NCI-H2107 treated with DMSO at 0.1 percent for 48 hours (cell line): ENCODE results near the gene CHKB.

Experiments
- DNase-seq: peaks from one replicate; lab custom pipeline; 2025; ENCODE audit not compliant: unreplicated experiment; lab: John Stamatoyannopoulos, UW

Gene CHKB

GRCh38 chr22:50600538-50600937, 17.9 kb upstream of the CHKB start, which contains the start of gene MAPK8IP2:
TSS of gene MAPK8IP2 (plus strand) at chr22:50600793. CDS start at chr22:50600819, 26 bp downstream.
- no peak for DNase-seq

DNA sequence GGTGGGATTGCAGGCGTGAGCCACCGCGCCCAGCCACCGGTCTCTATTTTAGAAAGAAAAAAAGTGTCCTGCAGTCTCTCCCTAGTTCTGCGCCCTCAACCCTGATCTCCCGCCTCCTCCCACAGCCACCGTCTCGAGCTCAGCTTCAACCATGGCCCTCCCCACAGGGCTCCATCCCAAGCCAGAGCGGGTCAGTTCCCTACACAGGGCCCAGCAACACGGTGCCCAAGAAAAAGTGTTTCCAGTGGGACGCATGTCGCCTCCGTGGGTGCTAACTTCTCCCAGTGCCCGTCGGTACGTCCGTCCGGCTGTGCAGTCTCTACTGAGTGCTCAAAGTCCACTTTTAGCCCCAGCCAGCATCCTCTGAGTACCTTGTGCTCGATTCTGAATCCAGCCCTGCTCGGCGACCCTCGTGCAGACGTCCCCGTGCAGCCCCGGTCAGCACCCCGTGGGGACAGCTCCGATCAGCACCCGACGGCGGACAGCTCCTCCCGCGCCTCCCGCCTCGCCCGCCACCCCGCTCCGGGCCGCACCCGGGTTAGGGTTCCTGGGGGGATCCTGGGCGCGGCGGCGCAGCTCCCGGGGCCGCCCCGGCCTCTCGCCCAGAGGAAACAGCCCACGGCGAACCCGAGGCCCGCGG, 17.3 kb upstream of the CHKB start:
- no peak for DNase-seq

- no peak for DNase-seq
Observed at GRCh38 chr22:50597097-50597496, 14.4 kb upstream of the CHKB start.

- no peak for DNase-seq
Observed at GRCh38 chr22:50595189-50595588, 12.5 kb upstream of the CHKB start.

DNA sequence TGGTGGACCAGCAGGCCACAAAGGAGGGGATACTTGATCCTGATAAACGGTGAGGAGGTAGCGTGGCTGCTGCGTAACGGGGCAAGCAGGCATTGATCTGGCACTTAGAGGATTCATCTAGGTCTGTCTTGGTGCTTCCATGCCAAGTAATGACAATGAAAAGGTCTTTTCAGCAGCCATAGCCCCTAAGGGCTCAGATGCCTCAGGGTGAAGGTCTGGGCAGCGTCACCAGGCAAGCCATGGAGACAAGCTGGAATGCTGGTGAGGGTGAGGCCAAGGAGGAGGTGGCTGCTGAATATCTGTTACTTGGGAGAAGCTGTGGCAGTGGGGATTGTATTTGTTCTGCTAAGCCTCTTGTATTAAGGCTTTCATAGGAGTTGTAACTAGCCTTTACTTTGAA, 4.8 kb upstream of the CHKB start:
- DNase-seq = no peak

DNA sequence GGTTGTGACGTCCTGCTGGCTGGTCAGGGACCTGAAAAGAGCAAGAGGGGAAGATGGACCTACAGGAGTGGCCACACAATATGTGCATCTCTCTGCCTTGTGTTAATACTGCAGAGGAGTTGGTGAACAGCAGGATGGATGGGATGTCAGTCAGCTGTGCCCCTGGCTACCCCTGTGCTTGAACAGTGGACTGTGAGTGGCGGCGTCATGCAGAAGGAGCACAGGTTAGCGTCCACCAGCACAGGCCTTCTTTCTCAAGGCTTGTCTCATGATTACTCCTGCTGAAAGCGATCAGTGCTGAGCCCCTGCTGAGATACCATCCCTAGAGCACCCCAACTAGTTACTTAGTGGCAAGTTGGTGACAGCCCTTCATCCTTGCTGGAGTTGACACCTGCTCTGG, 3.8 kb upstream of the CHKB start:
- DNase-seq = no peak

- no peak for DNase-seq
Observed at GRCh38 chr22:50585781-50586180, 3.1 kb upstream of the CHKB start.

DNA sequence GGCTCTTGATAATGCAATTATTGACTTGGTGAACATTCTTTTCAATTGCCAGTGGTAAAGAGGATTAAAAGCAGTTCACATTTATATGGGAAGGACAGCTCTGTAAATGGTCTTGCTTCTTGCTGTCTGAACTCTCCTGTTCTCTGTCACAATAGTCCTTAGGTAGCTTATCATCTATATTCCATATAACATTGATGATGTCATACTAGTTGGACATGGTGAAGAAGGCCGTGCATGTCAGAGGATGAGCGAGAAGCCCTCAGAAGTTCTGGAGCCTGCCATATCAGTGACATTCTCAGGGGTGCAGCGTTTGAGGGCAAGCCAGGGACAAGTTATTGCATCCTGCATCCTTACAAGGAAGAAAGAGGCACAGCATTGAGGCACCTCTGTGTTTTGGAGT, 2.6 kb upstream of the CHKB start:
- no peak for DNase-seq

- no peak for DNase-seq
Observed at GRCh38 chr22:50584106-50585096, 1.8 kb upstream of the CHKB start.

DNA sequence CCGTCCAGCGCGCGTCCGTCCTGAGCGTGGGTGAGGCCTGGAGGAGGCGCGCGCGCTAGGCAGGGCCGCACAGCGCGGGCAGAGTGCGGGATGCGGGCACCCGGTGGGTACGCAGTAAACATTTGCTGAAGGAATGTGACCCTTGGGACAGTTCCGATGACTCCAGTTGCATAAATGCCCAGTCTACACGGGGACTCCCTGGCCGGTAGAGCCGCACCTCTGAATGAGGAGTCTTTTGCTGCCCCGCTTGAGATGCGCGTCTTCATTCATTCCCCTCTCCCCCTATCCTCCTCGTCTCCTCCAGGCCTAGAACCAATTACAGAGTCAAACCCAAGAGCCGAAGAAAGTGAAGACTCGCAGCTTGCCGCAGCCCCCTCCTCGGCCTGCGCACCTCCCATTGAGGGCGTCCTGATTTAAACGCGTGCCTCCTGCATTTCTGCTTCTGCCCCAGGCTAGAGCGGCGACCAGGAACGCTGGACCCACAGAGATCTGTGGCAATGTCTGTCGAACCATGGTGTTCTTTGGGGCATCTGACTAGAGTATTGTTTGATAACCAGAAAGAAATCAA, 729 bp upstream of the CHKB start:
- DNase-seq = no peak

DNA sequence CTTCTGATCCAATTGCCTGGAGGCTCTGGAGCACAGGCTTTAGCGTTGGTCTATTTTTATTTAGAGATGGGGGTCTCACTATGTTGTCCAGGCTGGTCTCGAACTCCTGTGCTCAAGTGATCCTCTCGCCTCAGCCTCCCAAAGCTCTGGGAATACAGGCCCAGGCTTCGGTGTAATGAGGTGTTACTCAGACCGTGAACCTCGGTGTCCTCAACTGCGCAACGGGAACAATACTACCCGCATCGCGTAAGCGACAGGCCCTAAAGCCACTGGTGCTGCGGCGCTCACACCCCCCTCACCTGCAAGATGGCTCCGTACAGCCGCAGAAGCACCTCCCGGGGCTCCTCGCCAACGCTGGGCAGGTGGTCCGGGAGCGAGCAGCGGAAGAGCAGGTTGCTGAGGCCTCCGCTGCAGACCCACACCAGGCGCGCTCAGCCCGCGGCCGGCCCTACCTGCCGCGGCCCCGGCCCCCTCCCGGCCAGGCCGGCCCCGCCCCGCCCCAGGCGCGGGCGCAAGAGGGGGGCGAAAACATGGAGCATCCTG, 628 bp downstream of the CHKB start:
- no peak for DNase-seq

DNA sequence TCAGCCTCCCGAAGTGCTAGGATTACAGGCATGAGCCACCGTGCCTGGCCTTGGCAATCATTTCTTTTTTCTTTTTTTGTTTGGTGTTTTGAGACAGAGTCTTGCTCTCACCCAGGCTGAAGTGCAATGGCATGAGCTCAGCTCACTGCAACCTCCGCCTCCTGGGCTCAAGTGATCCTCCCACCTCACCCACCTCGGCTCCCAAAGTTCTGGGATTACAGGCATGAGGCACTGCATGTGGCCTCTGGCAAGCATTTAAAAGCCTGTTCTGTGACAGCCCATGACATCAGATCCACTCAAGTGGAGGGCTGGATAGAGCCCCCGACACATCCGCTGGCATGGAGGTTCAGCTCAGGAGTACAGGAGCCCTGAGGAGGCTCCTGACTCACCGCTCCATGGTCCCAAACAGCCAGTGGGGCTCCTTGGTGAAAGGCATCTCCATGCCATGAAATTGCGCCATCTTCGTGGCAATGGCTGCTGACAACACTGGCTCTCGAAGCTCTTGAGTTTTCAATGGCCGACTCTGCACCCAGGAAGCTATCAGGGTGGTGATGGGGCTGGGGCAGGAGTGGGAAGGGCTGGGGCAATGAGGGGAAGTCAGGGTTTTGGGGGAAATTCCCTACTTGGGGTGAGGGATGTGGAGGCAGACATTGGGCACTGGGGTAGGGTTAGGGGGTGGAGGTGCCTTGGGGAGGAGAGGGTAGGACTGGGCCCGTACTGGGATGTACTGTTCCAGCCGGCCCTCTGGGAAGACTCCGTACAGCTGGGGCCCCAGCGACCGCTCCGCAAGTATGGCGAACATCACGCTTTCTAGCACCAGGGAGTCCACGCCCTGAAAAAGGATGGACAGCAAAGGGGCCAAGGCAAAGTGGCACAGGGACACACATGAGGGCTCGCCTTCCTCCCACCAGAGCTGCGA, 1.4 kb downstream of the CHKB start:
- no peak for DNase-seq

- no peak for DNase-seq
Observed at GRCh38 chr22:50579752-50580151, 2.9 kb downstream of the CHKB start.

DNA sequence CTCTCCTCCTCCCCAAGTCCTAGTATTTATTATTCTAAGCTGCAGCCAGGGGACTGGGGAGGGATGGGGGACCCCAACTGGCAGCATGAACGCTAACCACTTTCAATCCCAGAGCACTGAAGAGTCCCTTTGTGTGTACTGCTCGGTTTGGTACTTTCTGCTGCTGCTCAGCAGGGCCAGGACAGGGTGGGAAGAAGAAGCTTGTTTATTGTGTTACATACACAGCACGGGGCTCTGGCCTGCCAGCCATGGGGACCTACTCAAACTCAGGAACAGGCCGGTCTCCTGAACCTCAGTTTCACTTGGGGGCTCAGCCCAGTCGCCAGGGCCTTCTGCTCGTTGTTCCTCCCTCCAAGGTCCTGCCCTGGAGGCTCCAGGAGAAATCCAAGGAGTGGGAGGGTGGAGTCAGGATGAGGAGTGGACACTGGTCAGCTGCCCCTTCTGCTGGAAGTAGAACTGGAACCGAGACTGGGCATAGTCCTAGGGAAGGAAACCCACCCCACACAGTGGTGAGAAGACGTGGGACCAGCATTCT, 3.8 kb downstream of the CHKB start:
- no peak for DNase-seq

- no peak for DNase-seq
Observed at GRCh38 chr22:50577987-50578775, 4.5 kb downstream of the CHKB start, which contains the start of gene CPT1B. TSS of gene CPT1B (minus strand) at chr22:50578427. CDS start at chr22:50577915, 512 bp downstream.

- no peak for DNase-seq
Observed at GRCh38 chr22:50577697-50577986, 5.0 kb downstream of the CHKB start.

DNA sequence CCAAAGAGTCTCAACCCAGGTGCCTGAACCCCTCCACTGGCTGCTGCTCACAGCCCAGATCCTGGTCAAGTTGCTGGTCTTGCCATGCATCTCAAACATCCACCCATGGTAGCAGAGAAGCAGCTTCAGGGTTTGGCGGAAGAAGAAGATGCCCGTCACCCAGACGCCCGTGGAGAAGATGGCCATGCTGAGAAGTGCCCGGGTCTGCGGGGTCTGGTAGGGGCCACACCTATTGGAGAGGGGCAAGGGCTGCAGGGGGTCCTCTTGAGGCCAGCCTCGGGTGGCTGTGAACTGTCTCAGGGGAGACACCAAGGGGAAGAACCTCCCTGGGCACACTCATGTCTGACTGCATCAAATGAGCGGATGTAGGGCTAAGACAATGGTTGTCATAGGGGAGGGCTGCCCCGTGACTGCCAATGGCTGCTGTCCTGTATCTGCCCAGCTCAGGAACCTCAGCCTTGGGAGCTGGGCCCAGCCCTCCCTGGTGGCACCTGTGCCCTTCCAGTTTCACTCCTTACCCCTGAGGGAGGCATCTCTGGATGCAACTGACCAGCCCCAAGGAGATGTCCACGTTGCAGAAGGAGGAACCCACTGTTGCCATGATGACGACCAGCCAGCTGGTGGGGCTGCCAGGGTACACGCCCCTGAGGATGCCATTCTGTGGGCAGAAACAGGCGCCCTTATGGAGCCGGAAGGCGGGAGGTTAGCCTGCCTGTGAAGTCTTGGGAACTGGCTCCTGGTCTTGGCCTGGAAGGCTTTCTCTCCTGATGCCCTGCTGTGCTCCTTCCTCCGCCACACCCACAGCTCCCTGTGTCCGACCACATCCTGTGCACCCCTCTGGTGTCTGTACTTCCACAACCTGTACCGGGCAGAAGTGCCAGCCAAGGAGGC, 5.6 kb downstream of the CHKB start:
- DNase-seq = no peak

DNA sequence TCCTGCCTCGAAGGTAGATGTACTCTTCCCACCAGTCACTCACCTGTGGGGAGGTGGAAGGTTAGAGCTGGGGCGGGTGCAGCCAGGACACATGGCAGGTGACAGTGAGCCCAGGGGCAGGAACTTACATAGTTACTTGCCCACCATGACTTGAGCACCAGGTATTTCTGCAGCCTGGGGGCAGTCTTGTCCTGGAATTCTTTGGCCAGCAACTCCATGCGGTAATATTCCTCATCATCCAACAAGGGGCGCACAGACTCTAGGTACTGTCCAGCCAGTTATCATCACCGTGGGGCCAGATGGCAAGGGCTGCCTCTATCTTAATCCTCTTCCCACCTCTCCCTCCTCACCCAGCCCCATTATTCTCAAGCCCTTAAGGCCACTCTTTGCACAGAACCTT, 6.6 kb downstream of the CHKB start:
- DNase-seq = no peak
